ENCODE data around the gene USP9X.

DNA sequence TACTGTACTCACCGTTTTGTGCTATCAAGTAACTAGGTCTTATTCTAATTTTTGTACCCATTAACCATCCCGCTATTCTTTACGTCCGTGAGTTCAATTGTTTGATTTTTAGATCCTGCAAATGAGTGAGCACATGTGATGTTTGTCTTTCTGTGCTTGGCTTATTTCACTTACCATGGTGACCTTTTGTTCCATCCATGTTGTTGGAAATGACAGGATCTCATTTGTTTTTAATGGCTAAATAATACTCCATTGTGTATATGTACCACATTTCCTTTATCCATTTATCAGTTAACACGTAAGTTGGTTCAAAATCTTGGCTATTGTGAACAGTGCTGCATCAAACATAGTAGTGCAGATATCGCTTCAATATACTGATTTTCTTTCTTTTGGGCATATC, 48.3 kb downstream of the USP9X start:
- TF ChIP-seq, protein P1, sequence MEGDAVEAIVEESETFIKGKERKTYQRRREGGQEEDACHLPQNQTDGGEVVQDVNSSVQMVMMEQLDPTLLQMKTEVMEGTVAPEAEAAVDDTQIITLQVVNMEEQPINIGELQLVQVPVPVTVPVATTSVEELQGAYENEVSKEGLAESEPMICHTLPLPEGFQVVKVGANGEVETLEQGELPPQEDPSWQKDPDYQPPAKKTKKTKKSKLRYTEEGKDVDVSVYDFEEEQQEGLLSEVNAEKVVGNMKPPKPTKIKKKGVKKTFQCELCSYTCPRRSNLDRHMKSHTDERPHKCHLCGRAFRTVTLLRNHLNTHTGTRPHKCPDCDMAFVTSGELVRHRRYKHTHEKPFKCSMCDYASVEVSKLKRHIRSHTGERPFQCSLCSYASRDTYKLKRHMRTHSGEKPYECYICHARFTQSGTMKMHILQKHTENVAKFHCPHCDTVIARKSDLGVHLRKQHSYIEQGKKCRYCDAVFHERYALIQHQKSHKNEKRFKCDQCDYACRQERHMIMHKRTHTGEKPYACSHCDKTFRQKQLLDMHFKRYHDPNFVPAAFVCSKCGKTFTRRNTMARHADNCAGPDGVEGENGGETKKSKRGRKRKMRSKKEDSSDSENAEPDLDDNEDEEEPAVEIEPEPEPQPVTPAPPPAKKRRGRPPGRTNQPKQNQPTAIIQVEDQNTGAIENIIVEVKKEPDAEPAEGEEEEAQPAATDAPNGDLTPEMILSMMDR (conservative IDR thresholded peaks at IDR 0.05; ENCODE audit: low read length), result no peak
- no peak for TF ChIP-seq EZH2phosphoT487 (IDR thresholded peaks at IDR 0.05; ENCODE audit: borderline replicate concordance, low read depth, low read length)
